Smooth muscle cell (in vitro differentiated cells): ENCODE data around the gene ANO10. TPM values are rescaled to one million over a fixed set of nuclear protein-coding genes. Genes with fewer than 3 reads are reported as not detected.

ENCODE experiments used
- DNase-seq: peaks from one replicate; lab custom pipeline; 2025; ENCODE audit not compliant: unreplicated experiment; lab: John Stamatoyannopoulos, UW
- H2AFZ ChIP-seq: fragments of 200-600 bp; sonication (generic); 2 replicates; pipeline ENCODE4 v1.6.0; 2016; ENCODE audit warnings: antibody characterized with exemption, low read depth, mild to moderate bottlenecking
- H3F3A ChIP-seq: fragments of 200-600 bp; sonication (generic); 2 replicates; pipeline ENCODE4 v1.6.0; 2017; ENCODE audit warnings: antibody characterized with exemption, low read depth
- H3K27ac ChIP-seq: fragments of 200-600 bp; sonication (generic); 2 replicates; pipeline ENCODE4 v1.5.1; 2016; ENCODE audit warnings: low read depth, mild to moderate bottlenecking
- H3K27me3 ChIP-seq: fragments of 200-600 bp; sonication (generic); 2 replicates; pipeline ENCODE4 v1.6.1; 2016; ENCODE audit warnings: low read depth, mild to moderate bottlenecking
- H3K36me3 ChIP-seq: fragments of 200-600 bp; sonication (generic); 2 replicates; pipeline ENCODE4 v1.5.1; 2016; ENCODE audit warnings: low read depth
- H3K4me1 ChIP-seq: fragments of 200-600 bp; sonication (generic); 2 replicates; pipeline ENCODE4 v1.5.1; 2016; ENCODE audit warnings: low read depth
- H3K4me2 ChIP-seq: fragments of 200-600 bp; sonication (generic); 2 replicates; pipeline ENCODE4 v1.6.0; 2016; ENCODE audit warnings: mild to moderate bottlenecking
- H3K4me3 ChIP-seq: fragments of 200-600 bp; sonication (generic); 2 replicates; pipeline ENCODE4 v1.5.1; 2016; ENCODE audit warnings: mild to moderate bottlenecking
- H3K79me2 ChIP-seq: fragments of 200-600 bp; sonication (generic); 2 replicates; pipeline ENCODE4 v1.6.0; 2016; ENCODE audit warnings: low read depth, mild to moderate bottlenecking
- H3K9ac ChIP-seq: fragments of 200-600 bp; sonication (generic); 2 replicates; pipeline ENCODE4 v1.6.0; 2016; ENCODE audit warnings: low read depth
- H3K9me3 ChIP-seq: fragments of 200-600 bp; sonication (generic); replicated peaks from 2 replicates; pipeline ENCODE4 v1.5.1; 2016; ENCODE audit warnings: low read depth
- H4K20me1 ChIP-seq: fragments of 200-600 bp; sonication (generic); 2 replicates; pipeline ENCODE4 v1.6.0; 2016; ENCODE audit warnings: low read depth
- CTCF ChIP-seq: fragments of 200-600 bp; sonication (generic); IDR thresholded peaks from 2 replicates; pipeline ENCODE4 v1.5.1; 2017; ENCODE audit warnings: borderline replicate concordance, mild to moderate bottlenecking, antibody characterized with exemption; ENCODE audit not compliant: insufficient read depth, poor library complexity, severe bottlenecking
- WGBS: methylation state at CpG from one replicate; pipeline ENCODE4 v1.1.7; 2016; ENCODE audit warnings: low lambda C conversion rate; 5-methylcytosine and 5-hydroxymethylcytosine counted together
- polyA plus RNA-seq: library from polyadenylated mRNA; unstranded; fragments of >200 nt; fragmentation: Nextera tagmentation; extraction: Ambion mirVana; gene quantifications from 2 replicates; pipeline ENCODE4 v1.2.1, GENCODE V29; 2016
- total RNA-seq: library from RNA; depleted of rRNA; stranded (reverse); fragments of >200 nt; gene quantifications from 2 replicates; pipeline ENCODE4 v1.2.3, GENCODE V29; 2014

Gene ANO10
- total and polyA plus RNA-seq, 2 experiments from 2014 or later = 19.2 to 25.3 TPM

GRCh38 chr3:43346978-43347749, 274.6 kb downstream of the ANO10 start:
- Histone ChIP-seq H3K4me1 (no peaks in the 10 kb centered on the region), H3K9ac (no peak overlapping the region), H3K79me2 (no peaks in the 10 kb centered on the region), H2AFZ (no peak overlapping the region), H3K27me3 (no peaks in the 10 kb centered on the region), H3K4me3 (no peak overlapping the region), H3K4me2 (no peak overlapping the region), H3K9me3 (peaks cover 3% of the 10 kb centered on the region), H3F3A (no peaks in the 10 kb centered on the region), H4K20me1 (no peaks in the 10 kb centered on the region), H3K36me3 (peaks cover 20% of the 10 kb centered on the region), H3K27ac (no peak overlapping the region)
- 96% methylated on average over 14 of the region's 14 CpGs for WGBS
- no peak for TF ChIP-seq CTCF
- no peak for DNase-seq

- Histone ChIP-seq H3K4me2 (no peak overlapping the region), H4K20me1 (no peaks in the 10 kb centered on the region), H3K9me3 (no peaks in the 10 kb centered on the region), H3K27ac (no peak overlapping the region), H3K36me3 (peaks cover 20% of the 10 kb centered on the region), H3F3A (no peaks in the 10 kb centered on the region), H3K79me2 (no peaks in the 10 kb centered on the region), H3K4me3 (no peak overlapping the region), H3K4me1 (no peaks in the 10 kb centered on the region), H3K9ac (no peak overlapping the region), H2AFZ (no peak overlapping the region), H3K27me3 (no peaks in the 10 kb centered on the region)
- no peak for TF ChIP-seq CTCF
- WGBS = 81% methylated on average over 6 of the region's 6 CpGs
- DNase-seq = no peak
Measured at GRCh38 chr3:43345877-43346276, 275.9 kb downstream of the ANO10 start.

GRCh38 chr3:43345246-43345645, 276.6 kb downstream of the ANO10 start:
- 98% methylated on average over 4 of the region's 4 CpGs for WGBS
- H3K9me3 ChIP-seq = no peaks in the 10 kb centered on the region
- no peak overlapping the region for H3K4me2 ChIP-seq
- no peak overlapping the region for H3K9ac ChIP-seq
- no peaks in the 10 kb centered on the region for H3K79me2 ChIP-seq
- no peak overlapping the region for H2AFZ ChIP-seq
- peaks cover 20% of the 10 kb centered on the region for H3K36me3 ChIP-seq
- no peak for TF ChIP-seq CTCF
- no peak overlapping the region for H3K27ac ChIP-seq
- H3K4me1 ChIP-seq = no peaks in the 10 kb centered on the region
- no peaks in the 10 kb centered on the region for H3F3A ChIP-seq
- DNase-seq = no peak
- H4K20me1 ChIP-seq = no peaks in the 10 kb centered on the region
- H3K27me3 ChIP-seq = no peaks in the 10 kb centered on the region
- H3K4me3 ChIP-seq = no peak overlapping the region

GRCh38 chr3:43344520-43344919, 277.3 kb downstream of the ANO10 start:
- H3K9me3 ChIP-seq = no peaks in the 10 kb centered on the region
- H3K4me1 ChIP-seq = no peaks in the 10 kb centered on the region
- H3K36me3 ChIP-seq = peaks cover 20% of the 10 kb centered on the region
- WGBS = 98% methylated on average over 3 of the region's 3 CpGs
- H3K79me2 ChIP-seq = no peaks in the 10 kb centered on the region
- no peaks in the 10 kb centered on the region for H4K20me1 ChIP-seq
- no peak overlapping the region for H3K4me3 ChIP-seq
- no peaks in the 10 kb centered on the region for H3F3A ChIP-seq
- TF ChIP-seq CTCF = no peak
- H3K27ac ChIP-seq = no peak overlapping the region
- no peak overlapping the region for H3K9ac ChIP-seq
- H3K4me2 ChIP-seq = no peak overlapping the region
- no peaks in the 10 kb centered on the region for H3K27me3 ChIP-seq
- no peak for DNase-seq
- H2AFZ ChIP-seq = no peak overlapping the region
